Activated CD4-positive, alpha-beta T cell treated with anti-CD3 and anti-CD28 coated beads for 24 hours (primary cell): Measurements from ENCODE around the gene DPP7.
"Not testable (repeated sequence)": the region's sequence is repeated elsewhere in the genome, so short reads cannot be mapped to it uniquely, and the experiment has no call there.

Source experiments
- DNase-seq, 2 donors: peaks; one replicate each; pipeline ENCODE4 v3.0.0-alpha.2; 2020; ENCODE audit warnings: low read depth in 2 of 2

DPP7 gene

DNA sequence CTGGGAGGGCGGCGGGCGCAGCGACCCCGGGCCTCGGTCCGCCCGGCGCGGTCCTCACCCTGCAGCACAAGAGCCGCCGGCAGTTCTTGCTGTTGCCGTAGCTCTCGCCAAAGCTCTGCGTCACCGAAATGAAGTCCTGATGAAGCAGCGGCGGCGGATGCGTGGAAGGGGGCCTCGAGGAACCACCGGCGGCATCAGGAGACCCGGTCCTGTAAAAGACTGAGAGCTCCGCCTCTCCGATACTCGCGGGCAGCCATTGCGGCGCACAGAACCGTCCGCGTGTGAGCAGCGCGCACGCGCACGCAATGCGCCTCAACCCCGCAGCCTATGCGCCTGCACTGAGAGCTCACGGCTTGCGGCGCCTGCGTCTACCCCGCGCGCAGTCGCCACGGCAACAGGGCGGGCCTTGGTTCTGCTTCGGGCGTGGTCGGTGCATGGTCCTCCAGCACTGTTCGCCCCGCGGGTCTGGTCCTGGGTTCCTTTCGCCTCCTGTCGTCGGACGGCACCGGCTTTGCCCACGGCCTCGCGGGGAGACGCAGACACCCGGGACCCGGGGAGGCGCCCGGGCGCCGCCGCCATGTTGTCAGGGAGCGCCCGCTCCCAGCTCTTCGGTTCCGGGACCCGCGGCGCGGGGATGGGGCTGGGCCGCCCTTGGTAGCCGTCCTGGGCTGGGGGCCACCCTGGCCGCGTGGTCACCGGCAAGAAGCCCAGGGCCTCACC lies 15.1 kb upstream of the DPP7 start:
- peak; percentile 81 to 83 for DNase-seq

GRCh38 chr9:137128862-137129455 lies 14.4 kb upstream of the DPP7 start:
- no peak for DNase-seq

DNA sequence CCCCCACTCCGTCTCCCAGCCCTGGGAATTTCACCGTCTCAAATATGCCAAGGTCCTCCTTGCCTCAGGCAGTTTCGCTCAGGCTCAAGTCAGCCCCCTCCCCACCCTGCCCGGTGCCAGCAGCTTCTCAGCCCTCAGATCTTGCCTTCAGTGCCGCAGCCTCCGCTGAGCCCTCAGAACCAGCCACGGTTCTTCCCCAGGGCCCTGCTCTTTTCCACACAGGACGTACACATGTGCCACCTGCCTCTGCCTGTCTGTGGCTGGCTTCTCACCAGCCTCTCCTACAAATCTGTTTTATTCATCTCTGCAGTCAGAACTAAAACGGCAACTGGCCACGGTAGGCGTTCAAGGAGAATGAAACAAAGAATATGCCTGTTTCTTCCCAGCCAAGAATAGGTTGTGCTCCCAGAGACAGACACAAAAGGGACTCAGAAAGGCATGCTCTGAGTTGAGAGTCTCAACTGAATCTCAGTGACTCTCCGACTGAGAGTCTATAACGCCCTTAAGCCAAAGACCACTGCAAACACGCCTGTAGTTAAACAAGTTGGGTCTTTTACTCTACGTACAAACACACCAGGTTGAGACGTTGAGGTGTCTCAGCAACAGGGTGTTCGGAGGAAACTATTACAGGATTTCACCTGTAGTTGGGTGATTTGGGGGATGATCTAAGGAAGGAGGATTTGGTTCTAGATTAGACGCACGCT lies 13.8 kb upstream of the DPP7 start:
- DNase-seq: no peak

- DNase-seq: no peak
These were observed 13.0 kb upstream of the DPP7 start for GRCh38 chr9:137127301-137128157.

DNA sequence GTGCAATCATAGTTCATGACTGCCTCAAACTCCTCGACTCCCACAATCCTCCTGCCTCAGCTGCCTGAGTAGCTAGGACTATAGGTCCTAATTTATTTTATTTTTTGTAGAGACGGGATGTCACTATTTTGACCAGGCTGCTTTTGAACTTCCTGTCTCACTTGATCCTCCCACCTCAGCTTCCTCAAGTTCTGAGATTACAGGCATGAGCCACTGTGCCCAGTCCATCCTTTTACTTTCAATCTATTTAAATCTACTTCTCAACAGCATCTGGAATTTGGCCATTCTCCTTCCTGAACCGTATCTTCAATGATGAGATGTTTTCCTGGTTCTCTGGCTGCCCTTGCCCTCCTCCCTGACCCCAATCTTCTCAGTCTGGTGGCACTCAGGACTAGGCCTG lies 12.3 kb upstream of the DPP7 start:
- no peak for DNase-seq

DNA sequence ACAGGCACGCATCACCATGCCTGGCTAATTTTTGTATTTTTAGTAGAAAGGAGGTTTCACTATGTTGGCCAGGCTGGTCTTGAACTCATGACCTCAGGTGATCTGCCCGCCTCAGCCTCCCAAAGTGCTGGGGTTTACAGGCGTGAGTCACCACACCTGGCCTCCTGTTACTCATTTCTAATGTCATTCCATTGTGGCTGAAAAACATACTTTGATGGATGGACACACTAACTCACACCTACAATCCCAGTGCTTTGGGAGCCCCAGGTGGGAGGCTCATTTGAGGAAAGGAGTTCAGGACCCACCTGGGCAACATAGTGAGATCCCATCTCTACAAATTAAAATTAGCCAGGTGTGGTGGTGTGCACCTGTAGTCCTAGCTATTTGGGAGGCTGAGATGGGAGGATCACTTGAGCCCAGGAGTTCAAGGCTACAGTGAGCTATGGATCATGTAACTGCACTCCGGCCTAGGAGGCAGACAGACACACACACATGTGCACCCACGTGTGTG lies 9.5 kb upstream of the DPP7 start:
- not testable (repeated sequence) for DNase-seq

GRCh38 chr9:137123468-137123837 lies 8.9 kb upstream of the DPP7 start:
- no peak for DNase-seq

DNA sequence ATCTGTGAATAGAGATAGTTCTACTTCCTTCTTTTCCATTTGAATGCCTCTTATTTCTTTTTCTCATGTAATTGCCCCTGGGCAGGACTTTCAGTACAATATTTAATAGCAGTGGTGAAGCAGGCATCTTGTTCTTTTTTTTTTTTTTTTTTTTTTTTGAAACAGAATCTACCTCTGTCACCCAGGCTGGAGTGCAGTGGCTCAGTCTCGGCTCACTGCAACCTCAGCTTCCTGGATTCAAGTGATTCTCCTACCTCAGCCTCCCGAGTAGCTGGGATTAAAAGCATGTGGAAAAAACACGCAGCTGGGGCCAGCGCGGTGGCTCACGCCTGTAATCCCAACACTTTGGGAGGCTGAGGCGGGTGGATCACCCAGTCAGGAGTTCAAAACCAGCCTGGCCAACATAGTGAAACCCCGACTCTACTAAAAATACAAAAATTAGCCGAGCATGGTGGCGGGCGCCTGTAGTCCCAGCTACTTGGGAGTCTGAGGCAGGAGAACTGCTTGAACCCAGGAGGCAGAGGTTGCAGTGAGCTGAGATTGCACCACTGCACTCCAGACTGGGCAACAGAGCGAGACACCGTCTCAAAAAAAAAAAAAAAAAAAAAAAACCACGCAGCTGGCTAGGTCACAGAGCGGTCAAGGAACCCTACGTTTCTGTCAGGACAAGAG lies 8.4 kb upstream of the DPP7 start:
- DNase-seq: not testable (repeated sequence)

GRCh38 chr9:137121927-137122795 lies 7.6 kb upstream of the DPP7 start:
- DNase-seq: not testable (repeated sequence)

GRCh38 chr9:137118092-137118603 lies 3.6 kb upstream of the DPP7 start:
- not testable (repeated sequence) for DNase-seq

- DNase-seq: no peak
These were observed 2.8 kb upstream of the DPP7 start for GRCh38 chr9:137117269-137117731.

GRCh38 chr9:137116728-137117127 lies 2.2 kb upstream of the DPP7 start:
- no peak for DNase-seq

- DNase-seq: no peak
These were observed 1.5 kb upstream of the DPP7 start for GRCh38 chr9:137116027-137116507.

GRCh38 chr9:137115394-137116026 lies 977 bp upstream of the DPP7 start:
- no peak for DNase-seq

- no peak for DNase-seq
These were observed 317 bp downstream of the DPP7 start for GRCh38 chr9:137114220-137114612.

GRCh38 chr9:137113385-137114159 lies 961 bp downstream of the DPP7 start:
- DNase-seq: no peak

GRCh38 chr9:137112564-137113384 lies 1.8 kb downstream of the DPP7 start:
- no peak for DNase-seq
